ENCODE data around the gene GFAP.

DNA sequence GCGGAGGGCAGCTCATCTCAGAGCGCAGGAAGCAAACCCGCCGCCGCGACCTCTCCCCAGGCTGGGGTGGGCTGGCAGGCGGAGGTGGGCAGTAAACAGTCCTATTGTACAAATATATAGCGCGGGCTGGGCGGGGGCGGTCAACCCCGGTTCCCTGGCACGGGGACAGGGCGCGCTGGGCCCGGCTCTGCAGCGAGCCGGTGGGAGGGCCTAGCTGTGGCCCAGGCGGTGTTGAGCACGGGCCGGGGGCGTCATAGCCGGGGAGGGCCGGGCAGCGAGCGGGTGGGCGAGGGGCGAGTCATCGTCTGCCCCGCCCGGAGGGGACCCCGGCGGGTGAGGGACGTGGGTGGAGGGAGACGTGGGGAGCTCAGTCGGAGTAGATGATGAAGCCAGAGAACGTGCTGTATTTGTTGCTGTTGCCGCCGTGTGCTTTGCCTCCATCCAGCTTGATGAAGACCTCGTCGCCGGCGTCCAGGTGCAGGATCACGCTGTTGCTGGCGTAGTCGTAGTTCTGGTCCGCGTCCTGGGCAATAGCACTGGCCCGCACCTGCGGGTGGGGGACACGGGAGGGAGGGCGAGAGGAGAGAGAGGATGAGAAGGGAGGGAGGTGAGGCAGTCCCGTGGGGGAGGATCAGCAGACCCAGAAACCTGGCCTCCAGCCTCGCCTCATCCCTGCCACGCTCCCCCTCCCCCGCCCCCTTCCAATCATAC lies 44.7 kb upstream of the GFAP start:
- TF ChIP-seq, protein P1, sequence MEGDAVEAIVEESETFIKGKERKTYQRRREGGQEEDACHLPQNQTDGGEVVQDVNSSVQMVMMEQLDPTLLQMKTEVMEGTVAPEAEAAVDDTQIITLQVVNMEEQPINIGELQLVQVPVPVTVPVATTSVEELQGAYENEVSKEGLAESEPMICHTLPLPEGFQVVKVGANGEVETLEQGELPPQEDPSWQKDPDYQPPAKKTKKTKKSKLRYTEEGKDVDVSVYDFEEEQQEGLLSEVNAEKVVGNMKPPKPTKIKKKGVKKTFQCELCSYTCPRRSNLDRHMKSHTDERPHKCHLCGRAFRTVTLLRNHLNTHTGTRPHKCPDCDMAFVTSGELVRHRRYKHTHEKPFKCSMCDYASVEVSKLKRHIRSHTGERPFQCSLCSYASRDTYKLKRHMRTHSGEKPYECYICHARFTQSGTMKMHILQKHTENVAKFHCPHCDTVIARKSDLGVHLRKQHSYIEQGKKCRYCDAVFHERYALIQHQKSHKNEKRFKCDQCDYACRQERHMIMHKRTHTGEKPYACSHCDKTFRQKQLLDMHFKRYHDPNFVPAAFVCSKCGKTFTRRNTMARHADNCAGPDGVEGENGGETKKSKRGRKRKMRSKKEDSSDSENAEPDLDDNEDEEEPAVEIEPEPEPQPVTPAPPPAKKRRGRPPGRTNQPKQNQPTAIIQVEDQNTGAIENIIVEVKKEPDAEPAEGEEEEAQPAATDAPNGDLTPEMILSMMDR (IDR thresholded peaks at IDR 0.05), result no peak
- no peak for TF ChIP-seq POLR2A (IDR thresholded peaks at IDR 0.05)
- no peak for TF ChIP-seq EP300 (IDR thresholded peaks at IDR 0.05)
